ENCODE data around the gene IRAK1BP1. TPM values are rescaled to one million over a fixed set of nuclear protein-coding genes. Genes with fewer than 3 reads are reported as not detected.

The IRAK1BP1 gene
- total RNA-seq, 1 donor from 2014 or later = 3.0 TPM

GRCh38 chr6:78925317-78925716 is 58.0 kb downstream of the IRAK1BP1 start:
- Mint-ChIP-seq H3K27ac (no peak overlapping the region), H3K4me1 (no peaks in the 10 kb centered on the region), H3K4me3 (no peak overlapping the region), H3K9me3 (peaks cover 45% of the 10 kb centered on the region), H3K36me3 (ENCODE audit: low read depth) (no peaks in the 10 kb centered on the region), H3K27me3 (no peaks in the 10 kb centered on the region)
- TF ChIP-seq CTCF (IDR thresholded peaks at IDR 0.05) = no peak
- ChIA-PET CTCF (no interaction called here), POLR2A (no interaction called here)
- DNase-seq (no peak), ATAC-seq (ENCODE audit: low read depth) (no peak)
- intact Hi-C loops (cut with micrococcal nuclease) = no loop called here

GRCh38 chr6:78935553-78935952 is 68.2 kb downstream of the IRAK1BP1 start:
- Mint-ChIP-seq H3K4me1 (no peaks in the 10 kb centered on the region), H3K9me3 (peaks cover 5% of the 10 kb centered on the region), H3K36me3 (ENCODE audit: low read depth) (peaks cover 18% of the 10 kb centered on the region), H3K27me3 (no peaks in the 10 kb centered on the region), H3K27ac (no peak overlapping the region), H3K4me3 (no peak overlapping the region)
- ATAC-seq (ENCODE audit: low read depth) (no peak), DNase-seq (no peak)
- ChIA-PET POLR2A (no interaction called here), CTCF (no interaction called here)
- intact Hi-C loops (cut with micrococcal nuclease) = no loop called here
- TF ChIP-seq CTCF (IDR thresholded peaks at IDR 0.05) = no peak

- ChIA-PET CTCF (no interaction called here), POLR2A (no interaction called here)
- H3K27me3 Mint-ChIP-seq = no peaks in the 10 kb centered on the region
- peaks cover 27% of the 10 kb centered on the region for H3K36me3 Mint-ChIP-seq (ENCODE audit: low read depth)
- DNase-seq (no peak), ATAC-seq (ENCODE audit: low read depth) (no peak)
- no peaks in the 10 kb centered on the region for H3K4me1 Mint-ChIP-seq
- TF ChIP-seq CTCF (IDR thresholded peaks at IDR 0.05) = no peak
- H3K27ac Mint-ChIP-seq = no peak overlapping the region
- H3K4me3 Mint-ChIP-seq = no peak overlapping the region
- intact Hi-C loops (cut with micrococcal nuclease) = no loop called here
- H3K9me3 Mint-ChIP-seq = peaks cover 5% of the 10 kb centered on the region
Observed at GRCh38 chr6:78936515-78936914, 69.2 kb downstream of the IRAK1BP1 start.

GRCh38 chr6:78942446-78942845 is 75.1 kb downstream of the IRAK1BP1 start:
- ChIA-PET POLR2A (no interaction called here), CTCF (no interaction called here)
- Mint-ChIP-seq H3K27me3 (no peaks in the 10 kb centered on the region), H3K9me3 (no peaks in the 10 kb centered on the region), H3K36me3 (ENCODE audit: low read depth) (peaks cover 69% of the 10 kb centered on the region), H3K4me3 (no peak overlapping the region), H3K4me1 (no peaks in the 10 kb centered on the region), H3K27ac (no peak overlapping the region)
- TF ChIP-seq CTCF (IDR thresholded peaks at IDR 0.05) = no peak
- intact Hi-C loops (cut with micrococcal nuclease) = no loop called here
- ATAC-seq (ENCODE audit: low read depth) = no peak
- no peak for DNase-seq

GRCh38 chr6:78947529-78947928 is 80.2 kb downstream of the IRAK1BP1 start:
- CTCF ChIA-PET = no interaction called here
- POLR2A ChIA-PET = no interaction called here
- intact Hi-C loops (cut with micrococcal nuclease) = no loop called here
- Mint-ChIP-seq H3K27ac (no peak overlapping the region), H3K27me3 (no peaks in the 10 kb centered on the region), H3K9me3 (peaks cover 8% of the 10 kb centered on the region), H3K4me3 (no peak overlapping the region), H3K4me1 (no peaks in the 10 kb centered on the region), H3K36me3 (ENCODE audit: low read depth) (peaks cover 84% of the 10 kb centered on the region)
- TF ChIP-seq CTCF (IDR thresholded peaks at IDR 0.05) = no peak
- DNase-seq = no peak
- no peak for ATAC-seq (ENCODE audit: low read depth)
